ENCODE measurements around the gene NARS2. TPM values are rescaled to one million over a fixed set of nuclear protein-coding genes. Genes with fewer than 3 reads are reported as not detected.

The NARS2 gene
- total RNA-seq, 4 donors from 2014 or later, result 12.9 to 29.1 (median 18.7) TPM

DNA sequence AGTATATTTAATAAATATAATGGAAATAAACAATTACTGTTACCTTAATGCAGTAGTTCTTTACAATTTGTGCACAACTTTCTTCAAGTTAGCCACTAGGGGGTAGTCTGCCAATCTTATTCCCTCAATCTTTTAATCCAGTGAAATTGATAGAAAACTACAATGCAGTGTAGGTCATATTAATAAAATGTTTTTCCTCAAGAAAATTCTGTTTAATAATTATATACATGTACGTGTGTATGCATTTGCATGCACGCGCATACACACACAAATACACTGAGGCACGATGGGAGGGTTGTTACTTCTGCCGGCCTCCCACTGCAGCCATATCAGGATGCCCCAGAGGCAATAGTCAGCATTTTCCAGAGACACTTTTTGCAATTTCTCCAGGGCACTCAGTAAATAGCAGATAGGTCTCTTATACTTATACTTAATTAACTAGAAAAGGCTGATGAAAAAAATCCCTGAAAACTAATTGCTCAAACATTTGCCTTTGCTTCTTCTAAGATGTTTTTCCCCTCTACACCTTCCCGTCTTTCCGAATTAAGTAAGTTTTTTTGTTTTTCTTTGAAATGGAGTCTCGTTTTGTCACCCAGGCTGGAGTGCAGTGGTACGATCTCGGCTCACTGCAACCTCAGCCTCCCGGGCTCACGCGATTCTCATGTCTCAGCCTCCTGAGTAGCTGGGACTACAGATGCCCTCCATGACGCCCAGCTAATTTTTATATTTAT, 160.2 kb downstream of the NARS2 start:
- no peak overlapping the region for H3K4me3 ChIP-seq
- intact Hi-C loops (cut with DNase I; ENCODE audit: low total_unique reads) (loop anchor here (5.0 kb wide), 3 partner anchors 148 to 422 kb away; partner anchors contain the start of genes ALG8 and INTS4), in situ Hi-C loops (cut with MboI; ENCODE audit: low sequenced_read_pairs in 4 of 4) (loop anchor here (5.0 to 25.0 kb wide), 4 partner anchors 148 to 277 kb away; partner anchors contain the start of gene ALG8 (in 1 of the 4))
- no peaks in the 10 kb centered on the region for H3K9me3 ChIP-seq
- H3K27me3 ChIP-seq, result no peaks in the 10 kb centered on the region
- no peak for DNase-seq
- no peaks in the 10 kb centered on the region for H3K36me3 ChIP-seq
- peaks cover 8% of the 10 kb centered on the region in 2 donors for H3K4me1 ChIP-seq
- no peak for ATAC-seq
- peak overlapping the region in 1 of 4 donors; percentile 96 for H3K27ac ChIP-seq
- TF ChIP-seq POLR2A (IDR thresholded peaks at IDR 0.05), result no peak
- TF ChIP-seq, protein P1, sequence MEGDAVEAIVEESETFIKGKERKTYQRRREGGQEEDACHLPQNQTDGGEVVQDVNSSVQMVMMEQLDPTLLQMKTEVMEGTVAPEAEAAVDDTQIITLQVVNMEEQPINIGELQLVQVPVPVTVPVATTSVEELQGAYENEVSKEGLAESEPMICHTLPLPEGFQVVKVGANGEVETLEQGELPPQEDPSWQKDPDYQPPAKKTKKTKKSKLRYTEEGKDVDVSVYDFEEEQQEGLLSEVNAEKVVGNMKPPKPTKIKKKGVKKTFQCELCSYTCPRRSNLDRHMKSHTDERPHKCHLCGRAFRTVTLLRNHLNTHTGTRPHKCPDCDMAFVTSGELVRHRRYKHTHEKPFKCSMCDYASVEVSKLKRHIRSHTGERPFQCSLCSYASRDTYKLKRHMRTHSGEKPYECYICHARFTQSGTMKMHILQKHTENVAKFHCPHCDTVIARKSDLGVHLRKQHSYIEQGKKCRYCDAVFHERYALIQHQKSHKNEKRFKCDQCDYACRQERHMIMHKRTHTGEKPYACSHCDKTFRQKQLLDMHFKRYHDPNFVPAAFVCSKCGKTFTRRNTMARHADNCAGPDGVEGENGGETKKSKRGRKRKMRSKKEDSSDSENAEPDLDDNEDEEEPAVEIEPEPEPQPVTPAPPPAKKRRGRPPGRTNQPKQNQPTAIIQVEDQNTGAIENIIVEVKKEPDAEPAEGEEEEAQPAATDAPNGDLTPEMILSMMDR (IDR thresholded peaks at IDR 0.05 in 4 of 5, conservative IDR thresholded peaks at IDR 0.05 in 1 of 5), result peak in 2 of 5 experiments; percentile 24 to 58

GRCh38 chr11:78408619-78409018, 166.0 kb downstream of the NARS2 start:
- intact Hi-C loops (cut with DNase I; ENCODE audit: low total_unique reads), result no loop called here
- H3K27ac ChIP-seq, result no peak overlapping the region
- ATAC-seq, result no peak
- DNase-seq, result no peak
- no peaks in the 10 kb centered on the region for H3K4me1 ChIP-seq
- H3K4me3 ChIP-seq, result no peak overlapping the region
- no peaks in the 10 kb centered on the region for H3K9me3 ChIP-seq
- H3K36me3 ChIP-seq, result no peaks in the 10 kb centered on the region
- TF ChIP-seq, protein P1 (IDR thresholded peaks at IDR 0.05 in 4 of 5, conservative IDR thresholded peaks at IDR 0.05 in 1 of 5), result no peak
- no peak for TF ChIP-seq POLR2A (IDR thresholded peaks at IDR 0.05)
- in situ Hi-C loops (cut with MboI; ENCODE audit: low sequenced_read_pairs in 4 of 4), result loop anchor here in 3 of 4 donors (25.0 kb wide), 2 partner anchors 171 to 271 kb away; partner anchors contain the start of gene ALG8 (in 1 of the 3)
- H3K27me3 ChIP-seq, result no peaks in the 10 kb centered on the region

DNA sequence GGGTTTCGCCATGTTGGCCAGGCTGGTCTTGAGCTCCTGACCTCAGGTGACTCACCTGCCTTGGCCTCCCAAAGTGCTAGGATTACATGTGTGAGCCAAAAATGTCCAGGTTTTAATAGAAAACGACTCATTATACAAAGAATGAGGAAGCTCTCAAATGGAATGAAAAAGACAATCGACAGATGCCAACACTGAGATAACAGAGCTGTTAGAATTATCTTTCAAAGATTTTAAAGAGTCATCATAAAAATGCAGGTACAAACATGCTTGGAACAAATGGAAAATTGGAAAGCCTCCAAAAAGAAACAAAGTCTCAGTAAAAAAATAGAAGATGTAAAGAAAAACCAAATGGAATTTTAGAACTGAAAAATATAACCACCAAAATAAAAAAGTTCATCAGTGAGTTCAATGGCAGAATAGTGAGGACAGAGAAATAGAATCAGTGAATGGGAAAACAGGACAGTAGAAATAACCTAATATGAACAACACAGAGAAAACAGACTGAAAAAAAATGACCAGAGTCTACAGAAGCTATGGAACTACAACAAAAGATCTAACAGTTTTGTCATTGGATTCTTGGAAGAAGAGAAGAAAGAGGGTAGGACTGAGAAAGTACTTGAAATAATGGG, 168.0 kb downstream of the NARS2 start:
- ATAC-seq (no peak), DNase-seq (no peak)
- no peak overlapping the region for H3K27ac ChIP-seq
- intact Hi-C loops (cut with DNase I; ENCODE audit: low total_unique reads) (no loop called here), in situ Hi-C loops (cut with MboI; ENCODE audit: low sequenced_read_pairs in 4 of 4) (loop anchor here in 3 of 4 donors (25.0 kb wide), 2 partner anchors 169 to 269 kb away; partner anchors contain the start of gene ALG8 (in 1 of the 3))
- H3K4me3 ChIP-seq, result no peak overlapping the region
- no peaks in the 10 kb centered on the region for H3K27me3 ChIP-seq
- no peaks in the 10 kb centered on the region for H3K9me3 ChIP-seq
- H3K4me1 ChIP-seq, result no peaks in the 10 kb centered on the region
- peaks cover 0 to under 1% of the 10 kb centered on the region in 2 donors for H3K36me3 ChIP-seq
- TF ChIP-seq, protein P1 (IDR thresholded peaks at IDR 0.05 in 4 of 5, conservative IDR thresholded peaks at IDR 0.05 in 1 of 5), result no peak
- no peak for TF ChIP-seq POLR2A (IDR thresholded peaks at IDR 0.05)

GRCh38 chr11:78405805-78406204, 168.9 kb downstream of the NARS2 start:
- DNase-seq (no peak), ATAC-seq (no peak)
- Histone ChIP-seq H3K4me3 (no peak overlapping the region), H3K27ac (no peak overlapping the region), H3K27me3 (no peaks in the 10 kb centered on the region), H3K36me3 (peaks cover 0 to 3% of the 10 kb centered on the region in 2 donors), H3K9me3 (no peaks in the 10 kb centered on the region), H3K4me1 (no peaks in the 10 kb centered on the region)
- TF ChIP-seq, protein P1 (IDR thresholded peaks at IDR 0.05 in 4 of 5, conservative IDR thresholded peaks at IDR 0.05 in 1 of 5), result no peak
- TF ChIP-seq POLR2A (IDR thresholded peaks at IDR 0.05), result no peak
- intact Hi-C loops (cut with DNase I; ENCODE audit: low total_unique reads) (no loop called here), in situ Hi-C loops (cut with MboI; ENCODE audit: low sequenced_read_pairs in 4 of 4) (loop anchor here in 3 of 4 donors (25.0 kb wide), 2 partner anchors 169 to 269 kb away; partner anchors contain the start of gene ALG8 (in 1 of the 3))
